Posterior vena cava (tissue), 2 donors: ENCODE data around the gene EIF3M. TPM values are rescaled to one million over a fixed set of nuclear protein-coding genes. Genes with fewer than 3 reads are reported as not detected.

Experiments used
- DNase-seq: peaks from one replicate; pipeline ENCODE4 v3.0.0-alpha.2; 2020; ENCODE audit warnings: low spot score
- intact Hi-C, 2 donors: fragments of 100-400 bp; cut with DNase I; formaldehyde crosslinking; loops; one replicate each; pipeline versions ENCODE4 v1.14.1 to v1.14.2; 2022 to 2023
- long read RNA-seq, 2 donors: library from polyadenylated mRNA; unstranded; transcript quantifications; one replicate each; pipeline ENCODE4 v2.0.0, GENCODE V29; 2020 to 2021
- total RNA-seq, 2 donors: library from RNA; stranded (reverse); fragmentation: NEBNext Ultra II Directional; extraction: Animal tissue kit (Norgen Biotek cat#: 25700); gene quantifications; one replicate each; pipeline ENCODE4 v1.2.1, GENCODE V29; 2021
- donor health status: DM: yes; HTN: yes; CAD: no.
- donor health status: DM: yes; HTN: yes; CAD: no.

EIF3M gene
- 100 to 1,000 TPM; 125 to 145 TPM for total RNA-seq
- long read RNA-seq, donor 1, full-length matches to known transcripts, result 30 of 40 reads
- long read RNA-seq, donor 1, partial matches to known transcripts, result 6 of 40 reads
- long read RNA-seq, donor 1, other reads (novel, unspliced or antisense), result 4 of 40 reads
- long read RNA-seq, donor 2, full-length matches to known transcripts, result 225 of 239 reads
- long read RNA-seq, donor 2, partial matches to known transcripts, result 6 of 239 reads
- long read RNA-seq, donor 2, other reads (novel, unspliced or antisense), result 8 of 239 reads

- intact Hi-C loops, result no loop called here
- DNase-seq, result peak; percentile 99
These were observed at the start of gene EIF3M for GRCh38 chr11:32583459-32584271. EIF3M (plus strand) TSS chr11:32583831; CDS start chr11:32583888, 57 bp downstream.

GRCh38 chr11:32538804-32539203 is 44.8 kb upstream of the EIF3M start:
- no peak for DNase-seq
- intact Hi-C loops, result no loop called here

- intact Hi-C loops, result loop anchor here in 1 of 2 donors (10.0 kb wide), 1 partner anchor 65 kb away; no protein-coding TSS in a partner anchor
- no peak for DNase-seq
These were observed 33.9 kb upstream of the EIF3M start for GRCh38 chr11:32549611-32550187.

- intact Hi-C loops, result no loop called here
- no peak for DNase-seq
These were observed 33.4 kb upstream of the EIF3M start for GRCh38 chr11:32550207-32550606.

- no peak for DNase-seq
- intact Hi-C loops, result no loop called here
These were observed 28.5 kb upstream of the EIF3M start for GRCh38 chr11:32555091-32555490.

GRCh38 chr11:32555895-32556294 is 27.7 kb upstream of the EIF3M start:
- DNase-seq, result no peak
- intact Hi-C loops, result no loop called here

GRCh38 chr11:32561835-32562234 is 21.8 kb upstream of the EIF3M start:
- DNase-seq, result no peak
- intact Hi-C loops, result no loop called here

- intact Hi-C loops, result no loop called here
These were observed 20.6 kb upstream of the EIF3M start for GRCh38 chr11:32562839-32563599.

GRCh38 chr11:32563600-32563959 is 20.1 kb upstream of the EIF3M start:
- DNase-seq, result no peak
- intact Hi-C loops, result no loop called here

More at GRCh38 chr11:32562839-32563599, 20.6 kb upstream of the EIF3M start:
- no peak for DNase-seq

GRCh38 chr11:32566517-32566916 is 17.1 kb upstream of the EIF3M start:
- no peak for DNase-seq
- intact Hi-C loops, result no loop called here

- DNase-seq, result no peak
- intact Hi-C loops, result no loop called here
These were observed 16.5 kb upstream of the EIF3M start for GRCh38 chr11:32567154-32567553.

GRCh38 chr11:32569313-32569881 is 14.2 kb upstream of the EIF3M start:
- DNase-seq, result no peak
- intact Hi-C loops, result no loop called here

- intact Hi-C loops, result no loop called here
- DNase-seq, result no peak
These were observed 12.6 kb upstream of the EIF3M start for GRCh38 chr11:32571039-32571438.

GRCh38 chr11:32573228-32573627 is 10.4 kb upstream of the EIF3M start:
- intact Hi-C loops, result no loop called here
- DNase-seq, result no peak

GRCh38 chr11:32574421-32574820 is 9.2 kb upstream of the EIF3M start:
- intact Hi-C loops, result no loop called here

GRCh38 chr11:32575070-32575469 is 8.6 kb upstream of the EIF3M start:
- DNase-seq, result no peak
- intact Hi-C loops, result no loop called here

More at GRCh38 chr11:32574421-32574820, 9.2 kb upstream of the EIF3M start:
- no peak for DNase-seq

- no peak for DNase-seq
- intact Hi-C loops, result no loop called here
These were observed 7.2 kb upstream of the EIF3M start for GRCh38 chr11:32576456-32576855.

- no peak for DNase-seq
- intact Hi-C loops, result no loop called here
These were observed 2.7 kb upstream of the EIF3M start for GRCh38 chr11:32580967-32581366.

- intact Hi-C loops, result no loop called here
- no peak for DNase-seq
These were observed 2.1 kb upstream of the EIF3M start for GRCh38 chr11:32581556-32581955.
